C4-2B (cell line): ENCODE results near the gene SAPCD1.

Experiments
- CTCF ChIP-seq: fragments of 450-650 bp; conservative IDR thresholded peaks from 2 replicates; pipeline ENCODE4 v1.5.1; 2017; ENCODE audit warnings: mild to moderate bottlenecking
- ZFX ChIP-seq: fragments of 450-650 bp; IDR thresholded peaks from 2 replicates; pipeline ENCODE4 v1.6.1; 2017

GRCh38 chr6:31797588-31797987 lies 35.1 kb downstream of the SAPCD1 start:
- TF ChIP-seq CTCF (no peak), ZFX (no peak)
